ENCODE data around the gene JPH2.

DNA sequence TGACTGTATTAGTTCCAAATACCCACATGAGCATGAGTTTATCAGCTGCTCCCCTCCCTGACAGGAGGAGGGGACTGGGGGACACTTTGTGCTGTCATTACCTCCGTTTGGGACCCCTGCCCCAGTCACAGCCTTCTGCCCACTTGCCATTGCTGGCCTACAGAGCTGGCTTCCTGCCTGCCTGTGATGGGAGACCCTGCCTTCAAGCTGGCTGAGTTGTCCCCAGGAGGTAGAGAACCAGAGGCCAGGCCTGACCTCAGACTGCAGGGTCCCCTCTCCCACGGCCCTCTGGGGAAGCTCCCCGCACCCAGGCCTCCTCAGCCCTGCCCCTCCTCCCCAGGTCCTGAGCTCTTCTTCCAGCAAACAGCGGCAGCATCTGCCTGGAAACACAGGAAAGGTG, 105.5 kb downstream of the JPH2 start:
- no peak for TF ChIP-seq POLR2AphosphoS5 (IDR thresholded peaks at IDR 0.05; ENCODE audit: low read depth)
- TF ChIP-seq, protein P1, sequence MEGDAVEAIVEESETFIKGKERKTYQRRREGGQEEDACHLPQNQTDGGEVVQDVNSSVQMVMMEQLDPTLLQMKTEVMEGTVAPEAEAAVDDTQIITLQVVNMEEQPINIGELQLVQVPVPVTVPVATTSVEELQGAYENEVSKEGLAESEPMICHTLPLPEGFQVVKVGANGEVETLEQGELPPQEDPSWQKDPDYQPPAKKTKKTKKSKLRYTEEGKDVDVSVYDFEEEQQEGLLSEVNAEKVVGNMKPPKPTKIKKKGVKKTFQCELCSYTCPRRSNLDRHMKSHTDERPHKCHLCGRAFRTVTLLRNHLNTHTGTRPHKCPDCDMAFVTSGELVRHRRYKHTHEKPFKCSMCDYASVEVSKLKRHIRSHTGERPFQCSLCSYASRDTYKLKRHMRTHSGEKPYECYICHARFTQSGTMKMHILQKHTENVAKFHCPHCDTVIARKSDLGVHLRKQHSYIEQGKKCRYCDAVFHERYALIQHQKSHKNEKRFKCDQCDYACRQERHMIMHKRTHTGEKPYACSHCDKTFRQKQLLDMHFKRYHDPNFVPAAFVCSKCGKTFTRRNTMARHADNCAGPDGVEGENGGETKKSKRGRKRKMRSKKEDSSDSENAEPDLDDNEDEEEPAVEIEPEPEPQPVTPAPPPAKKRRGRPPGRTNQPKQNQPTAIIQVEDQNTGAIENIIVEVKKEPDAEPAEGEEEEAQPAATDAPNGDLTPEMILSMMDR (IDR thresholded peaks at IDR 0.05; ENCODE audit: insufficient read depth, low read length): no peak
- TF ChIP-seq, protein P2, sequence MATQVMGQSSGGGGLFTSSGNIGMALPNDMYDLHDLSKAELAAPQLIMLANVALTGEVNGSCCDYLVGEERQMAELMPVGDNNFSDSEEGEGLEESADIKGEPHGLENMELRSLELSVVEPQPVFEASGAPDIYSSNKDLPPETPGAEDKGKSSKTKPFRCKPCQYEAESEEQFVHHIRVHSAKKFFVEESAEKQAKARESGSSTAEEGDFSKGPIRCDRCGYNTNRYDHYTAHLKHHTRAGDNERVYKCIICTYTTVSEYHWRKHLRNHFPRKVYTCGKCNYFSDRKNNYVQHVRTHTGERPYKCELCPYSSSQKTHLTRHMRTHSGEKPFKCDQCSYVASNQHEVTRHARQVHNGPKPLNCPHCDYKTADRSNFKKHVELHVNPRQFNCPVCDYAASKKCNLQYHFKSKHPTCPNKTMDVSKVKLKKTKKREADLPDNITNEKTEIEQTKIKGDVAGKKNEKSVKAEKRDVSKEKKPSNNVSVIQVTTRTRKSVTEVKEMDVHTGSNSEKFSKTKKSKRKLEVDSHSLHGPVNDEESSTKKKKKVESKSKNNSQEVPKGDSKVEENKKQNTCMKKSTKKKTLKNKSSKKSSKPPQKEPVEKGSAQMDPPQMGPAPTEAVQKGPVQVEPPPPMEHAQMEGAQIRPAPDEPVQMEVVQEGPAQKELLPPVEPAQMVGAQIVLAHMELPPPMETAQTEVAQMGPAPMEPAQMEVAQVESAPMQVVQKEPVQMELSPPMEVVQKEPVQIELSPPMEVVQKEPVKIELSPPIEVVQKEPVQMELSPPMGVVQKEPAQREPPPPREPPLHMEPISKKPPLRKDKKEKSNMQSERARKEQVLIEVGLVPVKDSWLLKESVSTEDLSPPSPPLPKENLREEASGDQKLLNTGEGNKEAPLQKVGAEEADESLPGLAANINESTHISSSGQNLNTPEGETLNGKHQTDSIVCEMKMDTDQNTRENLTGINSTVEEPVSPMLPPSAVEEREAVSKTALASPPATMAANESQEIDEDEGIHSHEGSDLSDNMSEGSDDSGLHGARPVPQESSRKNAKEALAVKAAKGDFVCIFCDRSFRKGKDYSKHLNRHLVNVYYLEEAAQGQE (IDR thresholded peaks at IDR 0.05; ENCODE audit: insufficient replicate concordance, low read depth): no peak

Measured in HL-60 (cell line).